Measurements from ENCODE around the gene RET. TPM values are rescaled to one million over a fixed set of nuclear protein-coding genes. Genes with fewer than 3 reads are reported as not detected.

The RET gene
- total and polyA plus RNA-seq, 9 donors: 0.12 to 1.6 (median 0.75) TPM

- no peak overlapping the region for H3K4me3 ChIP-seq
- no peaks in the 10 kb centered on the region for H3K9me3 ChIP-seq
- no peaks in the 10 kb centered on the region for H3K36me3 ChIP-seq
- no peak overlapping the region for H3K27ac ChIP-seq
- no peaks in the 10 kb centered on the region for H3K27me3 ChIP-seq
- intact Hi-C loops (cut with DNase I): no loop called here
- TF ChIP-seq EP300 (IDR thresholded peaks at IDR 0.05) (no peak), POLR2A (IDR thresholded peaks at IDR 0.05) (no peak)
- TF ChIP-seq, protein P1, sequence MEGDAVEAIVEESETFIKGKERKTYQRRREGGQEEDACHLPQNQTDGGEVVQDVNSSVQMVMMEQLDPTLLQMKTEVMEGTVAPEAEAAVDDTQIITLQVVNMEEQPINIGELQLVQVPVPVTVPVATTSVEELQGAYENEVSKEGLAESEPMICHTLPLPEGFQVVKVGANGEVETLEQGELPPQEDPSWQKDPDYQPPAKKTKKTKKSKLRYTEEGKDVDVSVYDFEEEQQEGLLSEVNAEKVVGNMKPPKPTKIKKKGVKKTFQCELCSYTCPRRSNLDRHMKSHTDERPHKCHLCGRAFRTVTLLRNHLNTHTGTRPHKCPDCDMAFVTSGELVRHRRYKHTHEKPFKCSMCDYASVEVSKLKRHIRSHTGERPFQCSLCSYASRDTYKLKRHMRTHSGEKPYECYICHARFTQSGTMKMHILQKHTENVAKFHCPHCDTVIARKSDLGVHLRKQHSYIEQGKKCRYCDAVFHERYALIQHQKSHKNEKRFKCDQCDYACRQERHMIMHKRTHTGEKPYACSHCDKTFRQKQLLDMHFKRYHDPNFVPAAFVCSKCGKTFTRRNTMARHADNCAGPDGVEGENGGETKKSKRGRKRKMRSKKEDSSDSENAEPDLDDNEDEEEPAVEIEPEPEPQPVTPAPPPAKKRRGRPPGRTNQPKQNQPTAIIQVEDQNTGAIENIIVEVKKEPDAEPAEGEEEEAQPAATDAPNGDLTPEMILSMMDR (IDR thresholded peaks at IDR 0.05): no peak
- no peak for DNase-seq
- peaks cover 3% of the 10 kb centered on the region for H3K4me1 ChIP-seq (ENCODE audit: insufficient read depth)
- 78 to 96% (median 90%) methylated on average over 1 of the region's 1 CpG for WGBS, 3 donors
These were observed 96.3 kb downstream of the RET start for GRCh38 chr10:43173120-43173519.

DNA sequence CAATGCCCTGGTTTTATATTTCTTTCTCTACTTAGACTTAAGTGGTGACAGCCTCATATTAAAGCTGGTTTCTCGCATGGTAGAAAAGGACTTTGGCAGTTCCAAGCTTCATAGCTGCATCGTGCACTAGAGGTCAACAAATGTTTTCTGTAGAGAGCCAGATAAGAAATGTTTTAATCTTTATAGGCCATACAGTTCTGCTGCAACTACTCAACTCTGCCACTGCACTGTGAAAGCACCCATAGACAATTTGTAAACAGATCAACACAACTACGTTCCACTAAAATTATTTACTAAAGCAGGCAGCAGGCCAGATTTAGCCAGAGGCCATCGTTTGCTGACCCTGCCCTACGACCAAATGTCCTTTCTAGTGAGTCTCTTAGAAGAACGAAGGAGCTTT, 98.1 kb downstream of the RET start:
- H3K27me3 ChIP-seq: no peaks in the 10 kb centered on the region
- no peaks in the 10 kb centered on the region for H3K36me3 ChIP-seq

DNA sequence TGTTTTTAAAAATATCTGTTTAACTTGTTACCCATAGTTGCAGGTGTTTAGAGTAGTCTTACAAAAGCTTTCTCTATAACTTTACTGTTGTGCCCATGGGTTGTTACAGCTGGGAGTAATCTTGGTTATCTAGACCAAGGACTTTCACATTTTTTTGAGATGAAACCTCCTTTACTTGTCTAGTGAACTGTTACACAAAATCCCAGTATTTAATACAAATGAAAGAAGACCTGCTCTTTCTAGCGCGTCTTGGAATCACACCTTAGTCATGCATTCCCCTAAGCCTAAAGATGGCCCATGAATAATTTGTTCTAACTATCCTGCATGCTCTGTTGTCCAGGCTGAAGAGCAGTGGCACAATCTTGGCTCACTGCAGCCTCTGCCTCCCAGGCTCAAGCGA, 99.4 kb downstream of the RET start:
- H3K9me3 ChIP-seq: no peaks in the 10 kb centered on the region
- no peak for TF ChIP-seq POLR2A (IDR thresholded peaks at IDR 0.05)
- no peak for TF ChIP-seq EP300 (IDR thresholded peaks at IDR 0.05)
- TF ChIP-seq, protein P1 (IDR thresholded peaks at IDR 0.05): no peak
- H3K4me3 ChIP-seq: no peak overlapping the region
- H3K27me3 ChIP-seq: no peaks in the 10 kb centered on the region
- no peaks in the 10 kb centered on the region for H3K36me3 ChIP-seq
- DNase-seq: no peak
- H3K27ac ChIP-seq: no peak overlapping the region
- peaks cover 3% of the 10 kb centered on the region for H3K4me1 ChIP-seq (ENCODE audit: insufficient read depth)
- 97 to 100% (median 98%) methylated on average over 3 of the region's 3 CpGs for WGBS, 3 donors
- intact Hi-C loops (cut with DNase I): no loop called here

More for the DNA sequence above, 98.1 kb downstream of the RET start:
- Histone ChIP-seq H3K27ac (no peak overlapping the region), H3K4me3 (no peak overlapping the region), H3K4me1 (ENCODE audit: insufficient read depth) (peaks cover 3% of the 10 kb centered on the region), H3K9me3 (no peaks in the 10 kb centered on the region)
- intact Hi-C loops (cut with DNase I): no loop called here
- DNase-seq: no peak
- whole genome bisulfite sequencing, 3 donors: 33 to 61% (median 45%) methylated on average over 6 of the region's 6 CpGs
- TF ChIP-seq POLR2A (IDR thresholded peaks at IDR 0.05) (no peak), EP300 (IDR thresholded peaks at IDR 0.05) (no peak)
- TF ChIP-seq, protein P1 (IDR thresholded peaks at IDR 0.05): no peak

- WGBS, 3 donors: 80 to 86% (median 81%) methylated on average over 1 of the region's 1 CpG
- DNase-seq: no peak
- intact Hi-C loops (cut with DNase I): no loop called here
- Histone ChIP-seq H3K9me3 (no peaks in the 10 kb centered on the region), H3K4me3 (no peak overlapping the region), H3K27me3 (no peaks in the 10 kb centered on the region), H3K4me1 (ENCODE audit: insufficient read depth) (peaks cover 3% of the 10 kb centered on the region), H3K36me3 (no peaks in the 10 kb centered on the region), H3K27ac (no peak overlapping the region)
- TF ChIP-seq, protein P1 (IDR thresholded peaks at IDR 0.05): no peak
- TF ChIP-seq EP300 (IDR thresholded peaks at IDR 0.05): no peak
- TF ChIP-seq POLR2A (IDR thresholded peaks at IDR 0.05): no peak
These were observed 100.7 kb downstream of the RET start for GRCh38 chr10:43177595-43177994.

Other genes starting within 250 kb of the RET start
- gene CSGALNACT2, start 61.4 kb downstream of the RET start, total RNA-seq: 10 to 100 TPM; 17.0 to 27.2 (median 22.3) TPM
- gene CSGALNACT2, start 61.4 kb downstream of the RET start, polyA plus RNA-seq: 10 to 100 TPM; 14.8 to 21.8 TPM
- 1 to 10 TPM in 4 of 7 donors, under 1 TPM in 3; 0.60 to 5.2 (median 1.3) TPM for gene RASGEF1A, start 190.0 kb downstream of the RET start, total RNA-seq
- 1 to 10 TPM in 1 of 2 donors, under 1 TPM in 1; 0.92 to 2.3 TPM for gene RASGEF1A, start 190.0 kb downstream of the RET start, polyA plus RNA-seq

Measured in ovary (tissue), 9 donors.